NCI-H146 treated with DMSO at 0.1 percent for 48 hours (cell line): ENCODE measurements around the gene SHFL.

ENCODE experiments used
- DNase-seq: peaks from one replicate; lab custom pipeline; 2025; ENCODE audit not compliant: unreplicated experiment; lab: John Stamatoyannopoulos, UW

Gene SHFL

DNA sequence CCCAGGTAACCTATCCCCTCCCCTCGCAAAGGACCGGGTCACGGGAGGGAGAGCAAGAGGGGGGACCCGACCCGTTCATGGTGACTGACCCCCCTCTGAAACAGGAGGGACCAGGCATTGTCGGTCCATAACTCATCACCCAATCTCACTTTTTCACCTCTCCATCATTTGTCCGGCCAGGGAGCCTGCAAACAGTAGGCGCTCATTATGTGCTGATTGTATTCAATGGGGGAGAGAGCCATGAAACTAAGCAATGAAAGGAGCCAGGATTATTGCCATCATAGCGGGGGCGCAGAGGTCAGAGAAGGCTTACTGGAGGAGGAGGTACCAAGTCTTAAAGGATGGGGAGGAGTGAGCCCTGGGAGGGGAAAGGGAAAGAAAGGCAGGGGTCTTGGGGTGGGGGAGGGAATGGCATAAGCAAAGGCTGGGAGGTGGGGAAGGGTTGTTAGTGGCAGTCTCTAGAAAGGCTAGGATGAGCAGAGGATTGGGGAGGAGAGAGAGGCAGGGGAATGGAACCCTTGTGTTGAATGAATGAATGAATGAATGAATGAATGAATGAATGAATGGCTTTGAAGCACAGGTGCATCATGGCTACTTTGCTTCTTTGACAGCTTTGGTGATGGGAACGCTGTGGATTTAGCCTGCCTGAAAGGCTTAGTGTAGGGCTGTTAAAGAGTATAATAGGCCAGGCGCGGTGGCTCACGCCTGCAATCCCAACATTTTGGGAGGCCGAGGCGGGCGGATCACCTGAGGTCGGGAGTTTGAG, 1.4 kb downstream of the SHFL start:
- no peak for DNase-seq

DNA sequence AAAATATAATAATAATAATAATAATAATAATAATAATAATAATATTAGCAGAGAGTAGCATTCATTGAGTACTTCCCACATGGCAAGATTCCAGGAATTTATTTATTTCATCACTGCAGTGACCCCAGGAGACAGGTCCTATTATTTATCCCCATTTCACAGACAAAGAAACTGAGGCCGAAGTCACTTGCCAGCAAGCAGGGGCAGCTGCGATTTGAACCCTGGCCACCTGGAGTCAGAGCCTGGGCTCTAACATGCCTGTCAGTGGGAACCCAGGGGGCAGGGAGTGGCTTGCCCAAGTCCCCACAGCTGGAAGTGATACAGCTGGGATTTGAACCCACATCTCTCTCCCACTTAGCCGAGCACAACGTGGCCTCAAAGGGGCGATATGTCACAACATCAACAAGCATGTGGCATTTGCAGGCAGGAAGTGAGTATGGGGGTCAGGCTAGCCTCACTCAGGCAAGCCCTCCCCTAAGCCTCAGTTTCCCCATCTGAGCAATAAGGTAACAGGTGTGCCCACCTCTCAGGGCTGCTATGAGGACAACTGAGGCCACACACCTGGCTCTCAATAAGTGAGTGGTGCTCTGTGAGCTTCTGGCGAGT, 2.9 kb downstream of the SHFL start:
- DNase-seq: no peak

DNA sequence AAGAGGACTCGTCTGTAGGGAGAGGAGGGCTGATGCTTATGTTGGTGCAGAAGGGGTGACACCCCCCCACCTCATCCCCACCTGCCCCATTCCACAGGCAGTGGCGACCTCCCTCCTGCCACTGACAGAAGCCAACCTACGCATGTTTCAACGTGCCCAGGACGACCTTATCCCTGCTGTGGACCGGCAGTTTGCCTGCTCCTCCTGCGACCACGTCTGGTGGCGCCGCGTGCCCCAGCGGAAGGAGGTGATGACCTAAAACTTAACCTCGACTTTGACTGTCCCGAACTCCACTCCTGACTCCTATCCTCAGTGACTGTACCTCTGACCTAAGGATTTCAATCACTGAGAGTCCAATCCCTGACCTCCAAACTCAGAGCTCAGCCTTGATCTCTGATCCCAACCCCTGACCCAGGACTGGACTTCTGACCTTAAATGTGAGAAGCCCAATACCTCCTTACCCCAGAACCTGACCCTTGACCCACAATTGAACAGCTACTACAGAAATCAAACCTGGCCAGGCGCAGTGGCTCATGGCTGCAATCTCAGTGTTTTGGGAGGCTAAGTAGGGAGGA, 3.8 kb downstream of the SHFL start:
- no peak for DNase-seq

DNA sequence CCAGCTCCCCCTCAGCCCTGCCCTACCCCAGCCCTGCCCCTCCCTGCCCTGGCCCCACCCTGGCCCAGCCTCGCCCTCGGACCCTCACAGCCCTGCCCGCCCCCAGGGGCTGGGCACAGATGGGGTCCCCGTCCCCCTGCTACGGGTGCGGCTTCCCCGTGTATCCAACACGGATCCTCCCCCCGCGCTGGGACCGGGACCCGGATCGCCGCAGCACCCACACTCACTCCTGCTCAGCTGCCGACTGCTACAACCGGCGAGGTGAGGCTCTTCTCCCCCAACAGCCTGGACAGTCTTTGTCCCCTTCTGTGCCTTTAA, 5.2 kb downstream of the SHFL start:
- DNase-seq: no peak

DNA sequence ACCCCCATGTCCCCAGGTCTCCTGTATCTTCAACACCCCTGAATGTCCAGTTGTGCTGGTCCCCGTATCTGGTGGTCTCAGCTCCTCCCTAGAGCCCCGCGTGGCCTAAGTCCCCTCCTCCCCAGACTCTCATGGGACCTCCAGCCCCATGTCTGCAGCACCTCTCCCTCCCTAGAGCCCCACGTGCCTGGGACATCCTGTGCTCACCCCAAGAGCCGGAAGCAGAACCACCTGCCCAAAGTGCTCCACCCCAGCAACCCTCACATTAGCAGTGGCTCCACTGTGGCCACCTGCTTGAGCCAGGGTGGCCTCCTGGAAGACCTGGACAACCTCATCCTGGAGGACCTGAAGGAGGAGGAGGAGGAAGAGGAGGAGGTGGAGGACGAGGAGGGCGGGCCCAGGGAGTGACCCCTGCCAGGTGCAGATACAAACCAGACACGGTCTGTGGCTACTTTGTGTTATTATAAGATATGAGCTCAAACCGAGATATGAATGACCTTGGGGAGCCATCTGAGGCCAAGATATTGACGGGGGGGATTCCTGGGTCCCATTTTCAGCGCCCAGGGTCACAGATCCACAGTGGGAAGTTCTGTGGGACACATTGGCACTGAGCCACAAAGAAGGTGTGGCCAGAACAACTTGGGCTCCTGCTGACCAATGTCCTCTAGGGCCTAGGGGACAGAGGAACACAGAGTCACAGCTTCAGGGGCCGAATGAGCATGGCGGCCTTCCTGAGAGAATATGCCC, 6.0 kb downstream of the SHFL start:
- DNase-seq: no peak

DNA sequence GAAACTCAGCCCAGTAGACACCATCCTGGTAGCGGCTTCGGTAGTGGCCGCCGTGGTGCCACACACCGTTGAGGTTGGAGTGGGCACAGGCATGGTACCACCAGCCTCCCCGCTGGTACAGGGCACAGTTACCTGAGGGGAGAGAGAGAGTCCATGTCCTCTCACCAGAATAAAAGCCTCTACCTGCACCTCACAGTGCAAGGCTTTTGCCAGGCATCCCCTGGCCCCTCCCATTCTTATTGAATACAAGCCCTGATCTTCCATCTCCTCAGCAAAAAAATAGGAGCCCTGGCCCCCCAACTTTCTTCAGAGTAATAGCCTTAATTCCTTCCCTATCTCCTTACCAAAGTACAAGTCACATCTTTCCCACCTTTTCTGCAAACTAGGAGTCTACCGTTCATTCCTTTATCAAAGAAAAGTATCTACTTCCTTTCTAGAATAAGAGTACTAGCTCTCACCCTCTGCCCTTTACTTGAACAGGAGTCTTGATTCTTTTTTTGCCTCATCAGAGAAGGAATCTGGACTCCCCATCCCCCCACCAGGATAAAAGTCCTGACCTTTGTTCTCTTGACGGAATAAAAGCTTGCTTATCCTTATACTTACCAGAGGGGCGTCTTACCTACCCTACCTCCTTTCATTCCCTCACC, 6.7 kb downstream of the SHFL start:
- no peak for DNase-seq

DNA sequence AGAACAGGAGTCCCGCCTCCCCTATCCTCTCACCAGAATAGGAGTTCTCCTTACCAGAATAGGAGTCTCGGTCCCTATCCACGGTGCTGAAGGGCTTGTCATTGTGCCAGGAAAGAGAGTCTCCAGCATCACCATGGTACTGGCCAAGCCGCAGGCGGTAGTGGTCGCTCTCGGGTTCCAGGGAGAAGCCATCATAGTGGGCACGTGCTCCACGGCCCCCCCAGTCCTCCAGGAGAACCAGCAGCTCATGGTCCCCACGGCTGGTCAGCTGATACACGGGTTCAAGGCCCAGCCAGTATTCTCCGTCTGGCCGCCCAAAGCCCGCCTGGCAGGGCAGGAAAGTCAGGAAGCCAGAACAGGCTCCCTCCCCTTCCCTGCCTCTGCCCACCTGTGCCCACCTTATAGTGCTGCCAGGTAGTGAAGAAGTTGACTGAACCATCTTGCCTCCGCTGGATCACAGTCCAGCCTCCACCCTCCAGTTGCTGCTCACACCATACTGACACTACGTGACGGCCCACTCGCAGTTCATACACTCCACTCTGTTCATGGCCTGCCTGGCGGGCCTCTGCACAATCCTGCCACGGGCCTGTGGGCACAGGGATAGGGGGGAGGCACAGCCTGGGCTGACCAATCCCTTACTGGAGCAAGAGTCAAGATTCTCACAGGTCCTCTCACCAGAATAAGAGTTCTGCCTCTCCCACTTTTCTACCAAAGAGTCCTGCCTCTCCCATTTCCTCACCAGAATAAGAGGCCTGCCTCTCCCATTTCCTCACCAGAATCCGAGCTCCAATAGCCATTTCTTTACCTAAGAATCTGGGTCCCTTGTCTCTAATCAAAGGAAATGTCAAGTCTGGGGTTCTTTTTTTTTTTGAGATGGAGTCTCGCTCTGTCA, 7.4 kb downstream of the SHFL start:
- no peak for DNase-seq

DNA sequence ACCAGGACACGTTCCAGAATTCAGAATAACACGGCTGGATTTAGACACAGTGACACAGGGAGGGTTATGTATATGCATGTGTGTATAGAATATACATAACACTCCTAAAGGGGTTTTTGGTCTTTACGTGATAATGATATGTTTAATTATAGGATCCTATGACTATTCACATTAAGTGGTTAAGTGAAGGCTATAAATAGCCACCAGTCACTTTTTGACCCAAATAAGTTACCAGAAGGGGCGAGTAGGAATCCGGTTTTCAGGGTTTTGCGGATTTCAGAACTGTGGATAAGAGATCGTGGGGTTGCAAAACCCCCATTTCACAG, 9.5 kb downstream of the SHFL start:
- no peak for DNase-seq

DNA sequence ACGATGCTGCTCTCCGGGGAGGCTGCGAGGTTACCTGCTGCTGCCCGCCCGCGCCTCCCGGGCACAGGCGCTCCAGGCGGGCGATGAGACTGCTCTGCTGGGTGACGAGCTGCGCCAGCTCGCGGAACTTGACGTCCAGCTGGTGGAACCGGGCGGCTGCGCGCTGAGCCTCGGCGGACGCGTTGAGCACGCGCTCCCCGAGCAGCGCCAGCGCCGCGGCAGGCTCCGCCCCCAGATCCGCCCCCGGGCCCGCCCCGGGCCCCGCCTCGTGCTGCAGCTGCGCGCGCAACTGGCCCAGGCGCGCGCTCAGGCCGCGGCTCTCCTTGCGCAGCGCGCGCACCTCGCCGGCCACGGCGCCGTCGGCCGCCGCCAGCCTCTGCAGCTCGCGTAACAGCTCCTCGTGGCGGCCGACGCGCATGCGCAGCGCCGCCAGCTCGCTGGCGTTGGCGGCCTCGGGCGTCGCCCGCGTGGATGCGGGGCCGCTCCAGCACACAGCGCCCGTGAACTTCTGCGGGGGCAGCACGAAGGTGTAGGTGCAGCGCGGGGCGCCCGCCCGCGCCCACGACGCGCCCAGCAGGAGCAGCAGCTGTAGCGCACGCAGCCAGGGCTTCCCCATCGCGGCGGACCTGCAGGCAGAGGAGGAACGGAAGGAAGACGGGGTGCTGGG, 10.0 kb downstream of the SHFL start:
- DNase-seq: peak; percentile 61

DNA sequence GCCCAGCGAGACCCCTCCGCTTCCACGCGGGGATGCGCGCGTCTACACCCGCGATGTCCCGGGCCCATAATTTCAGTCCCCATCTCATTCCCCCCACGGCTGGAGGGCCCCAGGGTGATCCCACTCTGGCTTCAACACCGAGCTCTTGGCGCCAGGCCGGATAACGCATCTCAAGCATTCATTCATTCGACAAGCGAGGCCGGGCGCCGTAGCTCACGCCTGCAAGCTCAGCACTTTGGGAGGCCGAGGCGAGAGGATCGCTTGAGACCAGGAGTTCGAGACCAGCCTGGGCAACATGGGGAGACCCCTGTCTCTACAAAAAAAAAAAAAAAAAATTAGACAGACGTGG, 10.5 kb downstream of the SHFL start:
- DNase-seq: no peak

DNA sequence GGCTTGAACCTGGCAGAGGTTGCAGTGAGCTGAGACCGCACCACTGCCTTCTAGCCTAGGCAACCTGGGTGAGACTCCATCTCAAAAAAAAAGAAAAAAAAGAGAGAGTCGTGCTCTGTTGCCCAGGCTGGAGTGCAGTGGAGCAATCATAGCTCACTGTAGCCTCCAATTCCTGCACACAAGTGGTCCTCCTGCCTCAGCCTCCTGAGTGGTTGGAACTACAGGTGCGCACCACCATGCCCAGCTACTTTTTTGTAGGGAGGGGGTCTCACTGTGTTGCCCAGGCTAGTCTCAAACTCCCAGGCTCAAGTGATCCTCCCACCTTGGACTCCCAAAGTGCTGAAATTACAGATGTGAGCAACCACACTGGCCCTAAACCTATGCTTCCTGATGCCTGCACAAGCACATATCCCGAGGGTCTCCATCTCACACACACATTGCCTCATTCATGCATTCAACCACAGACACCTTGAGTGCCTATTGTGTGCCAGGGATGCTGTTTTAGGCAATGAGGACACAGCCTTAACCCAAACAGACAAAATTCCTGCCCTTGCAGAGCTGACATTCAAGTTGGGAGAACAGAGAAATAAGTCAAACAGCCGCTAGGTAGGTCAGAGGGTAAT, 14.2 kb downstream of the SHFL start:
- no peak for DNase-seq

DNA sequence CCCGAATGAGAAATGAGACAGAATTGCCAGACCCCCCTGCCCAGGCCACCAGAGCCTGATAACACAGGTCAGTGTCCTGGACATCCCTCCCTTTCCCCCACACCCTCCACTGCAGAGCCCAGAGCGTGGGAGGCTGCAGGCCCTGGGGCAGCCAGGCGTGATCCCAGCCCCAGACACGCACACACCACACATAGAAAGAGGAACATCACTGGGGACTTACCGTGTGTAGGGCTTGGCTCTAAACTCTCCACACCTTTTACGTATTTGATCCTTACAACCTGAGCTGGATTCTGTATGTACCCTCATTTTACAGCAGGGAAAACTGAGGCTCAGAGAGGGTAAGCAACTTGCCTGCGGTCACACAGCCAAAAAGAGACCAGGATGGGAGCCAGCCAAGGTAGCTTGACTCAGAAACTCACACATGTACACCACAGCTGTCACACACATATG, 16.7 kb downstream of the SHFL start:
- DNase-seq: no peak

DNA sequence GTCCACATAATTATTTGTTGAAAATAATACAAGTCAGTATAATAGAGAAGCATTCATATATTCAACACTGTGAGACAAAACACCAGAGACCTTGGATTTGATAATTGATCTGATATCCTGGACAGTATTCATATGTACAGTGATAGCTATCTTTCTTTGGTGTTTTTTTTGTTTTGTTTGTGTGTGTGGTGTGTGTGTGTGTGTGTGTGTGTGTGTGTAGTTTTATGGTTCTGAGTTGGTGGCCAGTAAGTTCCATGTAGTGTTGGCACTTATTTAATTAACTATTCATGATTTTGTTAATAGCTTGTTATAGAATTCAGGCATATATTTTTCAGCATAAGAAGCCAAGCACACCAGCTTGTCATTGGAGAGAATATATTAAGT, 18.0 kb downstream of the SHFL start:
- DNase-seq: no peak

DNA sequence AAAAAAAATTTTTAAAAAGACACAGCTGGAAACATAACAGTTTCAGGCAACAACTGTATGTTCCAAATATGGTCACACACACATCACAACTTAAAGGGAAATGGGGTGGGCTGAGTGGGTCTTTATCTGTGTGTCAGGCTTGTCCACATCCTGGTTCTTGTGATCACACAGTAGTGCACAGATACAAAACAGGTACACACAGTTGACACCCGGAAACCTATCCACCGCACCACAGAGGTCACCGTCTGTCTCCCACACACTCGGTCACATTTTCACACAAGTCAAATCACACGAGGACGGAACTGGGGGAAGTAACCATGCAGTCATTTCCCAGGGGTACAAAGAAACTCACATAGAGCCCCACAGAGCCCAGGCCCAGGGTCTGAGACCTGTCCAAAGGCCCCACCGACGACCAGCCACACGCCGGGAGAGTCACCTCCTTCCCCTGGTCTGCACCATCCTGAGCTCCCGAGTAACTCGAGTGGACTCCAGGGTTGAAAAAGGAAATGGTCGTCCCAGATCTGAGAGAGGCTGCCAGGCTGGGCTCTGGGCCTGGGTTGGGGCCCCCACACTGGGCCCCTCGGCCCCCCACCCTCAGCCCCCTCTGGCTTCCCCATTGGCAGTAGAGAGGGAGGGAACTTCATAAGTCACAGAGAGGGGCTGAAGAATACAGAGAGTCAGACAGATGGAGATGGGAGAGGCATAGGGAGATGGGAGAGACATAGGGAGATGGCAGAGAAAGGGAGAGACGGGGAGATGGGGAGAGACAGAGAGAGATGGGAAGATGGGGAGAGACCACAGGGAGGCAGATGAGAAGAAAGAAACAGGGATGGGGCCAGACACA, 18.8 kb downstream of the SHFL start:
- DNase-seq: no peak

DNA sequence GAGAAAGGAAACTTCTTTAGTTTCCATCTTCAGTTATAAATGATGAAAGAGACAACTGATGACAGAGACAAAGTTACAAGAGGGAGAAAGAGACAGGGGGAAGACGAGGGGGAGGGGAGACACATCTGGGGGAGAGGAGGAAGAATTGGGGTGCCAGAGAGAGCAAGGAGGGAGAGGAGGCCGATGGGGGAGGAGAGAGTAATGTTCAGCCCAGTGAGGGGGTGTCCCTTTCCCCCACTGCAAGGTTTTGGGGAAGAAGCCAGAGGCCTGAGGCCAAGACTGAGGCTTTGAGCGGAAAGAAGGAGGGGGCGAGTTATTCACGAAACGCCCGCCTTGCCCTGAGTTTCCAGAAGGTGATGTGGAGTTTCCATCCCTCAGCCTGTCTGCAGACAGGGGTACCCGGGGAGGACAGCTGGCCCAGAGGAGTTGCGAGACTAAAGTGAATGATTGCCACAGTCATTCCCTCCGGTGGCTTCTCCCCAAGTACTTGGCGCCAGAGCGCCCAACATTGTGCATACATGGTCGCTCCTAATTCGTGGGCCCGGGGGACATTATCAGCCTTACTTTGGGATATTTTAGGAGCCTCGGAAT, 19.5 kb downstream of the SHFL start:
- no peak for DNase-seq

DNA sequence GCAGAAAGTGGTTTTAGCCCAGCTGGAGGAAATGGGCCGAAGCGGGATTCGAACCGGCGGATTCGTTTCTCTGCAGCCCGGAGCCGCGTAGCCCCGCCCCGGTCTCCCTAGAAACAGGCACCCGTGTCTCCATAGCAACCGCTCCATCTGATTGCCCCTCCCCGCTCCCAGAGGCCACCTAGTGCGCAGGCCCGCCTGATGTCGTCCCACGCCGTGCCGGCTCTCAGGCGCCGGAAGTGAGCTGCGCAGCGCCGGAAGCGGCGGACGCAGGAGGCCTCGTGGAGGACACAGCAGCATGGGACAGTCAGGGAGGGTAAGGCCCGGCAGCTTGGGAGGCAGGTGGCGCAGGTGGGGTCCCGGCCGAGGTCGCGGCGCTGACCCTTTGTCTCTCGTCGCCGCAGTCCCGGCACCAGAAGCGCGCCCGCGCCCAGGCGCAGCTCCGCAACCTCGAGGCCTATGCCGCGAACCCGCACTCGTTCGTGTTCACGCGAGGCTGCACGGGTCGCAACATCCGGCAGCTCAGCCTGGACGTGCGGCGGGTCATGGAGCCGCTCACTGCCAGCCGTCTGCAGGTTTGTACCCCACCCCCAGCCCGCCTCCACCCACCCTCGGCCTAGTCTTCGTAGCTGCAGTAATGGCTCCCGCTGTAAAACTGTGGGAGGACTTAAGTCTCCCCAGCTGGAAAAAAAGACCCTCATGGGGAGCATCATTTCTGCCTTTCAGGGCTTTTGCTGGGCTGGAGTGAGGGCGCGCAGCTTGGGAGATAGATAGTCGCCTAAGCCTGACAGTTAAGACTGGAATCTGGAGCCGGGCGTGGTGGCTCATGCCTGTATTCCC, 20.2 kb downstream of the SHFL start, which contains the start of gene PPAN:
Gene PPAN, plus strand, starts transcription at position 263 of the 837 bp plus-strand sequence. Its CDS starts 33 bp downstream, at position 296.
- peak; percentile 81 for DNase-seq

DNA sequence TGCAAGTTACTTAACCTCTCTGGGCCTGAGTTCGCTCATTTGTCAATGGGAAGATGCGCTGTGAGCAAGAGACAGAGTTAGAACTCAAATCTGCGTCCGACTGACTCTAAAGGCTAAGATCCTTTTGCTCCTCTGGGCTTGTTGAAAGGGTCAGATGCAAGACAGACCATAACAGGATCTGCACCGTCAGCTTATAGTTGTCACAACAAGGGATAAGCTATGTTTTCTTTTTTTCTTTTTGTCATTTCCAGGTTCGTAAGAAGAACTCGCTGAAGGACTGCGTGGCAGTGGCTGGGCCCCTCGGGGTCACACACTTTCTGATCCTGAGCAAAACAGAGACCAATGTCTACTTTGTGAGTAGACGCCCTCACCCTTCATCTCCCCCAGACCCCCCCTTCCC, 21.1 kb downstream of the SHFL start:
- DNase-seq: no peak
